HepG2 (cell line): ENCODE data around the gene NGDN. TPM values are rescaled to one million over a fixed set of nuclear protein-coding genes. Genes with fewer than 3 reads are reported as not detected.

Experiments
- ATF7-NPFF ChIP-seq: sonication (generic); formaldehyde crosslinking; IDR thresholded peaks from 2 replicates; pipeline ENCODE4 v1.8.1; 2023; ENCODE audit warnings: mild to moderate bottlenecking, low read depth, missing genetic modification reagents, moderate library complexity
- CCDC6 ChIP-seq: sonication (generic); formaldehyde crosslinking; IDR thresholded peaks from 2 replicates; pipeline ENCODE4 v1.8.1; 2022; ENCODE audit warnings: mild to moderate bottlenecking, missing genetic modification reagents, moderate library complexity
- FOXO1 ChIP-seq: sonication (generic); formaldehyde crosslinking; IDR thresholded peaks from 2 replicates; pipeline ENCODE4 v1.4.0; 2020; ENCODE audit warnings: missing genetic modification reagents
- GTF3A ChIP-seq: sonication (generic); formaldehyde crosslinking; conservative IDR thresholded peaks from 2 replicates; pipeline ENCODE4 v1.4.0; 2020; ENCODE audit warnings: mild to moderate bottlenecking, missing genetic modification reagents
- NAIF1 ChIP-seq: sonication (generic); formaldehyde crosslinking; IDR thresholded peaks from 2 replicates; pipeline ENCODE4 v1.5.0; 2020; ENCODE audit warnings: mild to moderate bottlenecking, missing genetic modification reagents, borderline replicate concordance
- NCOA5 ChIP-seq: sonication (generic); formaldehyde crosslinking; IDR thresholded peaks from 2 replicates; pipeline ENCODE4 v1.4.0; 2020; ENCODE audit warnings: missing genetic modification reagents
- POGZ ChIP-seq: sonication (generic); formaldehyde crosslinking; IDR thresholded peaks from 2 replicates; pipeline ENCODE4 v1.4.0; 2020; ENCODE audit warnings: mild to moderate bottlenecking, missing genetic modification reagents
- PTBP1 ChIP-seq: fragments of 200-400 bp; formaldehyde crosslinking; IDR thresholded peaks from 2 replicates; pipeline ENCODE4 v1.6.1; 2018; ENCODE audit warnings: low read length, low read depth; ENCODE audit not compliant: poor library complexity, severe bottlenecking
- RBAK ChIP-seq: sonication (generic); formaldehyde crosslinking; IDR thresholded peaks from 2 replicates; pipeline ENCODE4 v1.5.1; 2020; ENCODE audit warnings: mild to moderate bottlenecking, missing genetic modification reagents
- ZFYVE20 ChIP-seq: sonication (generic); formaldehyde crosslinking; IDR thresholded peaks from 2 replicates; pipeline ENCODE4 v1.8.0; 2023; ENCODE audit warnings: low read depth, mild to moderate bottlenecking, moderate library complexity, missing genetic modification reagents, borderline replicate concordance
- ZKSCAN8 ChIP-seq: IDR thresholded peaks from 2 replicates; pipeline ENCODE4 v1.6.1; 2016; ENCODE audit warnings: borderline replicate concordance, missing genetic modification reagents, missing compliant biosample characterization
- ZNF230 ChIP-seq: sonication (generic); formaldehyde crosslinking; IDR thresholded peaks from 2 replicates; pipeline ENCODE4 v1.4.0; 2020; ENCODE audit warnings: mild to moderate bottlenecking, missing genetic modification reagents
- ZNF512B ChIP-seq: sonication (generic); formaldehyde crosslinking; IDR thresholded peaks from 2 replicates; pipeline ENCODE4 v1.5.1; 2020; ENCODE audit warnings: missing genetic modification reagents, mild to moderate bottlenecking, borderline replicate concordance
- ZNF550 ChIP-seq: sonication (generic); formaldehyde crosslinking; IDR thresholded peaks from 2 replicates; pipeline ENCODE4 v1.4.0; 2020; ENCODE audit warnings: mild to moderate bottlenecking, missing genetic modification reagents, borderline replicate concordance
- ZNF691 ChIP-seq: sonication (generic); formaldehyde crosslinking; IDR thresholded peaks from 2 replicates; pipeline ENCODE4 v1.4.0; 2020; ENCODE audit warnings: missing genetic modification reagents, low read depth, mild to moderate bottlenecking, borderline replicate concordance
- ZNF703 ChIP-seq: sonication (generic); formaldehyde crosslinking; IDR thresholded peaks from 2 replicates; pipeline ENCODE4 v1.5.1; 2020; ENCODE audit warnings: missing genetic modification reagents, mild to moderate bottlenecking, moderate library complexity, borderline replicate concordance
- ZNF839 ChIP-seq: sonication (generic); formaldehyde crosslinking; IDR thresholded peaks from 2 replicates; pipeline ENCODE4 v1.4.0; 2020; ENCODE audit warnings: missing genetic modification reagents, mild to moderate bottlenecking, borderline replicate concordance
- ZNF850 ChIP-seq: sonication (generic); formaldehyde crosslinking; conservative IDR thresholded peaks from 2 replicates; pipeline ENCODE4 v1.9.0; 2021; ENCODE audit warnings: mild to moderate bottlenecking, missing genetic modification reagents
- polyA plus RNA-seq, 8 experiments: library from polyadenylated mRNA; depleted of rRNA in 3 of 8; stranded (reverse) in 7 of 8; unstranded in 1 of 8; fragments of >200 nt; fragmentation: Illumina TruSeq in 4 of 8; extraction: Trizol in 4 of 8; gene quantifications; 2 replicates each; pipeline versions ENCODE4 v1.2.1 to v1.2.3, GENCODE V29; 2011 to 2016; ENCODE audit warnings: low read depth in 4 of 8, missing spikeins in 1 of 8, mixed read lengths in 1 of 8; ENCODE audit not compliant: insufficient read depth in 1 of 8
- total RNA-seq, 5 experiments: library from RNA; depleted of rRNA; stranded (reverse); fragments of >200 nt; fragmentation: Illumina TruSeq; extraction: Trizol; gene quantifications; 2 replicates each; pipeline ENCODE4 v1.2.3, GENCODE V29; 2016; ENCODE audit warnings: low read depth in 1 of 5
- TF ChIP-seq, protein P1 (sequence below): sonication (generic); formaldehyde crosslinking; IDR thresholded peaks from 2 replicates; pipeline ENCODE4 v1.5.1; 2020; ENCODE audit warnings: missing genetic modification reagents, mild to moderate bottlenecking, borderline replicate concordance
- TF ChIP-seq, protein P2 (sequence below): sonication (generic); formaldehyde crosslinking; IDR thresholded peaks from 2 replicates; pipeline ENCODE4 v1.4.0; 2020; ENCODE audit warnings: missing genetic modification reagents
- TF ChIP-seq, protein P3 (sequence below): sonication (generic); formaldehyde crosslinking; IDR thresholded peaks from 2 replicates; pipeline ENCODE4 v1.4.0; 2020; ENCODE audit warnings: mild to moderate bottlenecking, missing genetic modification reagents
- TF ChIP-seq, protein P4 (sequence below): sonication (generic); formaldehyde crosslinking; IDR thresholded peaks from 2 replicates; pipeline ENCODE4 v1.5.0; 2020; ENCODE audit warnings: mild to moderate bottlenecking, low read depth, missing genetic modification reagents, borderline replicate concordance

NGDN gene
- total and polyA plus RNA-seq, 2 of the 13 experiments (the other 11 are each of a cell fraction or from before 2014, with no cell fraction given) = 154 to 216 TPM

DNA sequence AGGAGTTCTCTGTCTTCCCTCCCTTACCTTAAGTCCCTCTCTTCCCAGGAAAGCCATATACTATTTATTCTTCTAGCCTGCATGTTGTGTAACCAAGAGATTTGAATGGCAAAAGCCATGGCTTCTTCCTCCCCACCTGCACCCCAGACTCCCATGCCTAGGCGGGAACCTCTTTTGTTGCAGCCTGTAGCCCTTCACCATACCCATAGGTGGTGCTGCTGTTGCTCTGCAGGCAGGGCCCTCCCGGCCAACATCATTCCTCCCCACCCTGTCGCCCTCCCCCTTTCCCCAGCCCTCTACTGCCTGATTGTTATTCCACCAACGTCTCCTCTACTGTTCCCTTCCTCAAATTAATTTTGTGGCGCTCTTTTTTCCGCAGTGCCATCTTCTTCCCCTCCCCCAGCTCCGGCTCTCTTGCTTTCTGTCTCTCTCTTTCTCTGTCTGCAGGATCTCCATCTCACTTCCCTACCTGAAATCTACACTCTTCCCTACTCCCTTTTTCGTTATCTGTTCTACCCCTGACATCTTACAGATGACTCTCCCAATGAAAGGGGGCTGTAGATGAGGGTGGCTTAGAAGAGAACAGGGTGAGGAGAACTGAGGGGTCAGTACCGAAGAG, 13.8 kb downstream of the NGDN start (continued):
- TF ChIP-seq ZNF850 (CRISPR knock-in tag) (no peak), ZFYVE20 (CRISPR knock-in tag) (no peak), GTF3A (CRISPR knock-in tag) (no peak), ZKSCAN8 (CRISPR knock-in tag) (no peak), NCOA5 (CRISPR knock-in tag) (no peak), ZNF230 (CRISPR knock-in tag) (no peak), PTBP1 (no peak), CCDC6 (CRISPR knock-in tag) (no peak), ZNF839 (CRISPR knock-in tag) (no peak), RBAK (no peak), ZNF550 (CRISPR knock-in tag) (no peak), FOXO1 (CRISPR knock-in tag) (peak; percentile 40; the same call in 1 of the 2 replicates), ATF7-NPFF (CRISPR knock-in tag) (no peak), ZNF512B (no peak), NAIF1 (no peak), POGZ (CRISPR knock-in tag) (no peak), ZNF703 (CRISPR knock-in tag) (no peak), ZNF691 (no peak)
- TF ChIP-seq, protein P1, sequence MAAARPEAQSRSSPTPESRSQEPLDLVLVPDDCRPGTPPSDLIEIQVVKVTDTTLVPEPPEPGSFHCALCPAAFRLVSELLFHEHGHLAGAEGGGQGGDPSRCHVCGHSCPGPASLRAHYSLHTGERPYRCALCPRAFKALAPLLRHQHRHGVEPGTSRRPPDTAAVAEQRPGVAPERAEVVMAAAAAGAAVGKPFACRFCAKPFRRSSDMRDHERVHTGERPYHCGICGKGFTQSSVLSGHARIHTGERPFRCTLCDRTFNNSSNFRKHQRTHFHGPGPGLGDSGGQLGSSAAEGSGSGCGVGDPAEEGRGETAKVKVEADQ (CRISPR knock-in tag) = no peak
- TF ChIP-seq, protein P2, sequence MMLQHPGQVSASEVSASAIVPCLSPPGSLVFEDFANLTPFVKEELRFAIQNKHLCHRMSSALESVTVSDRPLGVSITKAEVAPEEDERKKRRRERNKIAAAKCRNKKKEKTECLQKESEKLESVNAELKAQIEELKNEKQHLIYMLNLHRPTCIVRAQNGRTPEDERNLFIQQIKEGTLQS = no peak
- TF ChIP-seq, protein P3, sequence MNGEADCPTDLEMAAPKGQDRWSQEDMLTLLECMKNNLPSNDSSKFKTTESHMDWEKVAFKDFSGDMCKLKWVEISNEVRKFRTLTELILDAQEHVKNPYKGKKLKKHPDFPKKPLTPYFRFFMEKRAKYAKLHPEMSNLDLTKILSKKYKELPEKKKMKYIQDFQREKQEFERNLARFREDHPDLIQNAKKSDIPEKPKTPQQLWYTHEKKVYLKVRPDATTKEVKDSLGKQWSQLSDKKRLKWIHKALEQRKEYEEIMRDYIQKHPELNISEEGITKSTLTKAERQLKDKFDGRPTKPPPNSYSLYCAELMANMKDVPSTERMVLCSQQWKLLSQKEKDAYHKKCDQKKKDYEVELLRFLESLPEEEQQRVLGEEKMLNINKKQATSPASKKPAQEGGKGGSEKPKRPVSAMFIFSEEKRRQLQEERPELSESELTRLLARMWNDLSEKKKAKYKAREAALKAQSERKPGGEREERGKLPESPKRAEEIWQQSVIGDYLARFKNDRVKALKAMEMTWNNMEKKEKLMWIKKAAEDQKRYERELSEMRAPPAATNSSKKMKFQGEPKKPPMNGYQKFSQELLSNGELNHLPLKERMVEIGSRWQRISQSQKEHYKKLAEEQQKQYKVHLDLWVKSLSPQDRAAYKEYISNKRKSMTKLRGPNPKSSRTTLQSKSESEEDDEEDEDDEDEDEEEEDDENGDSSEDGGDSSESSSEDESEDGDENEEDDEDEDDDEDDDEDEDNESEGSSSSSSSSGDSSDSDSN (CRISPR knock-in tag) = no peak
- TF ChIP-seq, protein P4, sequence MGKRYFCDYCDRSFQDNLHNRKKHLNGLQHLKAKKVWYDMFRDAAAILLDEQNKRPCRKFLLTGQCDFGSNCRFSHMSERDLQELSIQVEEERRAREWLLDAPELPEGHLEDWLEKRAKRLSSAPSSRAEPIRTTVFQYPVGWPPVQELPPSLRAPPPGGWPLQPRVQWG = no peak
